Amniotic stem cell (primary cell): Measurements from ENCODE around the gene CEP350.
"Not testable (repeated sequence)": the region's sequence is repeated elsewhere in the genome, so short reads cannot be mapped to it uniquely, and the experiment has no call there.

ENCODE experiments used
- DNase-seq: peaks from one replicate; lab custom pipeline; 2025; lab: John Stamatoyannopoulos, UW

CEP350 gene

DNA sequence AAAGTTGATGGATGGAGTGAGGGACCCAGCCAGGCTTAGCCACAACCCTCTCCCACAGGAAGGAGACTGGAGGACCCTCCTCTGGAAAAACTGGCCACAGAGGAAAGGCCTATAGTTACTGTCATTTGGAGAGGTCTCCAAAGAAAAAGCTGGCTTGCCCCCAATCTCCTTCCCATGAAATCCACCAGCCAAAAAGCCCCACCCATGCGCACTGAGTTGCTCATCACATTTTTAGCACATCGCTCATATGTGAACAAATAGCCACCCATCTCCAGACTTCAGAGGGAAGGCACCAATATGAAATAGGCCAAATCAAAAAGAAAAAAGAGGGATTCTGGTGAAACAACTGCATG lies 163.1 kb downstream of the CEP350 start:
- peak; percentile 40 for DNase-seq

DNA sequence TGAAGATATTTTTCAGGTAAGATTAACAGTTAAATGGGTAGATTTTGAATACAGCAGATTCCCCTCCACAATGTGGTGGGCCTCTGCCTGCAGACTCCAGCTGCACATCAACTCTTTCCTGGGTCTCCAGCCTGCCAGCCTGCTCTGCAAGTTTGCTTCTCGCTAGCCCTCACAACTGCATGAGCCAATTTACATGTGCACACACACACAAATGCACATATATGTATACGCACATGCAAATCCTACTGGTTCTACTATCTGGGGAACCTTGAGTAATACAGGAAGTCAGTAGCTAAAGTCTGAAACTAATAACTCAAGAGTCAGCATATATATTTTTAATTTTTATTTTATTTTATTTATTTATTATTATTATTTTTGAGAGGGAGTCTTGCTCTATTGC lies 165.2 kb downstream of the CEP350 start:
- DNase-seq: no peak

DNA sequence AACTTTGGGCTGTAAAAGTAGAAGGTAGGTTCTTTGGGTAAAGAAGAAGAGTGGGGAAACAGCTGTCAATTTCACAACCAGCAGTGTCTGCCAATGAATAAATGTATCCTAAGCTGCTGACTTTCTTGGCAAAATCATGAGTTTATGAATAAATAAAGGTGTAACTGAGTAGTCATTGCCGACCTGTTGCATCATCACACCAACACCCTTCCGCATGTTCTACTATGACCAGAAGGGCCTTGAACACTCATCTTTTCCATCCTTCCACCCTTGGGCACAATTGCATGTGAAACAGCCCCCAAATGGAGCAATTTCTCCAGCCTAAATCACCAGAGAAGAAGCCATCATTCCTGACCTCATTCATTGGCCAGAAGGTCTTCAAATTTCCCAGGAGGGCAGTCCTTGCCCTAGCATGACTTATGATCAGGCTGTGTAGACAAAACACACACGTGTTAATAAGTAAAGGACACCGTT lies 168.9 kb downstream of the CEP350 start:
- no peak for DNase-seq

DNA sequence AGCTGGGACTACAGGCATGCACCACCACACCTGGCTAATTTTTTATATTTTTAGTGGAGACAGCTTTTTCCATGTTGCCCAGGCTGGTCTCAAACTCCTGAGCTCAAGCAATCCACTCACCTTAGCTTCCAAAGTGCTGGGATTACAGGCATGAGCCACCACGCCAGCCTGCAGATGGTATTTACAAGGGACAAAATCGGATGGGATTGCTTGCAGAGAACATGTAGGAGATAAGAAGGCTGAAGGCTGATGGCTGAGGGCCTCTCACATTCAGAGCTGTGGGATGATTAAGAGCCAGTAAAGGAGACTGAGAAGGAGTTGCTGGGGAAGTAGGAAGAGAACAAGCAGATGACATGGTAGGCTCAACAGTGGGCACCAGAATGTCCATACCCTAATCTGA lies 176.0 kb downstream of the CEP350 start:
- no peak for DNase-seq

DNA sequence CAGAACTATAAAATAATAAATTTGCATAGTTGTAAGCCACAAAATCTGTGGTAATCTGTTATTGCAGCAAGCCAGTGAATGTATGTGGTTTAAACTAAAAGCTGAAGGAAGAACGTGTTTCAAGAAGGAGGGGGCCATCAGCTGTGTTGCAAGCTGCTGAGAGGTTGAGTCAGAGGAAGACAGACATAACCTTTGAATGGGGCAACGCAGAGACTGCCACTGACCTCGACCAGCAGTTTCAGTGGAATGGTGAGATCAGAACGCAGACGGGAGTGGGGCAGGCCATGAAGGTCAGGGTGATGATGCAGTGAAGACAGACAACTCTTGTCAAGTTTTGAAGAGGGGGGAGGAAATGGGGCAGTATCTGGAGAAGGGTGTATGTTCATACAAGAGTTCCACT lies 176.9 kb downstream of the CEP350 start:
- DNase-seq: peak; percentile 34

DNA sequence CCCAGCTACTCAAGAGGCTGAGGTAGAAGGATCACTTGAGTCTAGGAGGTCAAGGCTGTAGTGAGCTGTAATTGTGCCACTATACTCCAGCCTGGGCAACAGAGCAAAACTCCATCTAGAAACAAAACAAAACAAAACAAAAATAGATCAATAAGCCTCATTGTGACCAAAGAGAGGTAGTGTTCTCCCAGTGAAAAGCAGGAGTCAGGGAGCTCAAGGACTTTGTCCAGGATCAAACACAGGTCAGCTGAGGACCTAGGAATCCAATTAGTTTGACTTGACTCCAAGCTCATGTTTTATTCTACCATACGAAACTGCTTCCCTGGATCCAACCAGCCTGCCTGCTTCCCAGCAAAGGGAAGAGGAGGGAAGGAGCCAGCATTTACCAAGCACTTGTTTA lies 178.6 kb downstream of the CEP350 start:
- DNase-seq: no peak

DNA sequence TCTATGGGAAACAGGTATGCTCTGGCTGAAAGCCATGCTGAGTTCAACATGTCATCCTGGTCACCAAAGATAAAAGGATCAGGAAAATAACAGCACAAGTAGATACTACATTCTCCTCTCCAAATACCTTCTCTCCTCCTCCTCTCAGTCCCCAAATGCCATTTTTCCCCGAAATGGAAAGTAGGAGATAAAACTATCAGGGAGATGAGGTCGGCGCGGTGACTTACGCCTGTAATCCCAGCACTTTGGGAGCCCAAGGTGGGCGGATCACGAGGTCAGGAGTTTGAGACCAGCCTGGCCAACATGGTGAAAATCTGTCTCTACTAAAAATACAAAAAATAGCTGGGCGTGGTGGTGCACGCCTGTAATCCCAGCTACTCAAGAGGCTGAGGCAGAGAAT lies 179.1 kb downstream of the CEP350 start:
- not testable (repeated sequence) for DNase-seq

DNA sequence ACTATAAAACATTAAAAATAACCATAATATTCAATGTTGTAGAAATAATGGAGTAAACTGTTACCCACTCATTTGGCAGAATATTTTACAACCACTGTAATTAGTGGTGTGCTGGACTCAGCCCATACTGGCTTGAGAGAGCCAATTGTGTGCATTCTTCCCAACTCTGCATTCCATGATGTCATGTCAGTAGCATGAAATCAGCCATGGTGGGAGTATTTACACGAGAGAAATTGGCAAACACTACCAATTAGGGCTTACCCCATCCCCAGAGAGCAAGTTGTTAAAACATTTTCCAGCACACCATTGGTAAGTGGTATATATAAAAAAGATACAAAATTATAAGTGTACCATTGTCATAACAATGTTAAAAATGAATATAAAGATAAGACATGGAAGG lies 180.9 kb downstream of the CEP350 start:
- DNase-seq: no peak

DNA sequence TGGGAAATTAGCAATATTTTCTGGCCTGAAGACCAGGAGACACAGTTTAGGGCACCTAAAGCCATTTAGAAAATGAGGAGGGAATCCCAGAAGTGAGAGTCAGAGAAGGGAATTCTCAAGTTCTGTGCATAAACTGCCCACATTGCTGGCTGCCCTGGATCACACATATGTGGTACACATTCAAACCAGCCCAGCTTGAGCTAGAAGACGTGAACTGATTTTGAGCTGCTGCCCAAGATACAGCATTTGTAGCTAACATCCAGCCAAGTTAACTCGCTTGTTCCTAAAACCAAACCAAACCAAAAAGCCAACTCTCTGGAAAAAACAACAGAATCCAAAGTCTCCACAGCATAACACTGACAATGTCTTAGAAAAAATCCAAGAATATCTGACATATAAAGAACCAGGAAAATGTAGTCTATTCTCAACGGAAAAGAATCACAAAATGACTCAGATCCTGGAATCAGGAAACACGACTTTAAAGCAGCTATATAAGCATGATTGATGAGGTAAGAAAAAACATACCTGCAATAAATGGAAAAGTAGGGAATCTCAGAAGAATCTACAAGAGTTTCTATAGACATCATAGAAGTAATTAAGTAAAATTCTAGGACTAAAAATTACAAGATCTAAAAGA lies 181.8 kb downstream of the CEP350 start:
- no peak for DNase-seq

DNA sequence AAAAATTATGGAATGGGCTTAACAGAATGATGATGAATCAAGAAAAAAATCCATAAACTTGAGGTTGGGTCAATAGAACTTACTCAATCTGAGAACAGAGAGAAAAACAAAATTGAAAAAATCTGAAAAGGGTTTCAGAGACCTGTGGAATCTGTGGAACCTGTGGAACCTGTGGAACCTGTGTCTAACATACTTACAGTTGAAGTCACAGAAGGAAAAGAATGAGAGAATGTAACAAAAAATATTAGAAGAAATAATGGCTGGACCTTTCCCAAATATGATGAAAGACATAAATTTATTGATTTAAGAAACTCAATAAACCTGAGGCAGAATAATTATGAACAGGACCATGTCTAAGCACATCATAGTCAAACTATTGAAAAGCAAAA lies 182.4 kb downstream of the CEP350 start:
- no peak for DNase-seq

DNA sequence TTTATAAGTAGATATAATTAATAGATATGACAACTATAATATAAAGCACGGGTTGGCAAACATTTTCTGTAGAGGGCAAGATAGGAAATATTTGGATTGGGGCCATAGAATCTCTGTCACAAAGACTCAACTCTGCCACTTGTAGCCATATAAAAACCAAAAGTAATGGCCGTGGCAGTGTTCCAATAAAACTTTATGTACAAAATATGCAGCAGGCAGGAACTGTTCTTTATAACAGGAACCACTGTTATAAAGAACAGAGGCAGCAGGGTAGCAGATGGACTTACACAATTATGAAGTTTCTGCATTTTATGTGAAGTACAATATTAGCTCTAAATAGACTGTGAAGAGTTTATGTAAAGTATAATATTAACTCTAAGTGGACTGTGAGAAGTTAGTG lies 183.2 kb downstream of the CEP350 start:
- no peak for DNase-seq

DNA sequence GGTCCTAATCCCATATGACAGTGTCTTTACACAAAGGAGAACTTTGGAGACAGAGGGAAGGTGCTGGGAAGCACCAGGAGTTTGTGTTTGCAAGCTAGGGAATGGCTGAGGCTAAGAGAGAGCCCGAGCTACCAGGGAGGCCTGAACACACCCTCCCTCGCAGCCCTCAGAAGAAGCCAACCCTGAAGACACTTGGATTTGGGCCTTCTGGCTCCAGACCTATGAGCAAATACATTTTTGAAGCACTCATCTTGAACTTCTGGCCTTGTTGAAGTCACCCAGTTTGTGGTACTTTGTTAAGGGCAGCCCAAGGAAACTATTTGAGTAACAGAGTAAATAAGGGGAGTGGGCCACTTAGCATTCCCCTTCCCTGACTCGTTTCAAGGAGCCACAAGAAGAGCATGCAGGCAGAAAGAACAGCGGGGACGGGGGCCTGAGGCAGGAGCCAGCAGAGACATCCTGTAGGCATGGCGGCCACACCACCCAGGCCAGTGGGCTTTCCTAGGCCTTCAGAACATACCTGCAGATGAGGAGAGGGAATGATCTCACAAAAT lies 186.8 kb downstream of the CEP350 start:
- DNase-seq: no peak

DNA sequence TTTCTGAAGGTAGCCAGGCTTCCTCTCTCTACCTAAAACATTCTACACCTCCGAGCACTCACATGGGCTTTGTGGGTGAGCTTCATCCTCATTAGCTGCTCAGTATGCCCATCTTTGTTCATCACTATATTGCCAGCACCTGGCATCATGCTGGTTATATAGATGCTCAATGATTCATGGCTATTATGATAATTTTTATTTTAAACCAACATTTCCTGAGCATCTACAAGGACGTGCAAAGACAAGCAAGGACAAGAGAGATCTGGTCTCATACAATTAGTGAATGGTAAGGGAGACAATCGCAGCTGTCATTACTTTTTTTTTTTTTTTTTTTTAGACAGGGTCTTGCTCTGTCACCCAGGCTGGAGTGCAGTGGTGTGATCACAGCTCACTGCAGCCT lies 188.7 kb downstream of the CEP350 start:
- DNase-seq: no peak

DNA sequence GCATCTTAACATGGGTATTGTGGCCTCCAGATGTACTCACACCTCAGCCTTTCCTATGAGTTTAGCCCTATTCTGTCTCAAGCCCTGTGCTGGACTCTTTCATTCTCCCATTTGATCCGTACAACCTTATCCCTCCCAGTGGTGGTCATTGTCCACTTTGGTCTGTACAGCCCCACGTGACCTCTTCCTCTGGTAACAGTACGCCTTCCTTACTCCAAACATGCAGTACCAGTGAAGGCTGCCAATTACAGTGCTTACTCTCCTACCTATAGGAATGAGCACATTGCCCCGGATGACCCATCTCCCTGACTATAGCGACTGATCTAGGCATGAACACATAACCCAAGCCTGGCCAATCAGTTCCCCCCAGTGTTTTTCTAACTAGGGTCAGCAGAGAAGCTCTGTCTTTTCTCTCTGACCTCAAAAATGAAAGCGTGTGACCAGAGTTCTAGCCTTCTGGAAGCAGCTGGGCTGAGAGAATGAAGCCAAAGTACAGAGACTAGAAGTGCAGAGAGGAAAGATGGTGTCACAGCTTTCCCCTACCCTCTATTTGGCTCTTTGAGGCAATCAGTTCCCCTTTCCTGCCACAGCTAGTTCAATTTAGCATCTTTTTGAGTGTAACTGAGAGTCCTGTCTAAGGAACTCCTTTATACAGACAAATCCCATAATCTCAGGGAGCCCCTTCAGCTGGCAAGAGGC lies 190.2 kb downstream of the CEP350 start:
- DNase-seq: no peak

DNA sequence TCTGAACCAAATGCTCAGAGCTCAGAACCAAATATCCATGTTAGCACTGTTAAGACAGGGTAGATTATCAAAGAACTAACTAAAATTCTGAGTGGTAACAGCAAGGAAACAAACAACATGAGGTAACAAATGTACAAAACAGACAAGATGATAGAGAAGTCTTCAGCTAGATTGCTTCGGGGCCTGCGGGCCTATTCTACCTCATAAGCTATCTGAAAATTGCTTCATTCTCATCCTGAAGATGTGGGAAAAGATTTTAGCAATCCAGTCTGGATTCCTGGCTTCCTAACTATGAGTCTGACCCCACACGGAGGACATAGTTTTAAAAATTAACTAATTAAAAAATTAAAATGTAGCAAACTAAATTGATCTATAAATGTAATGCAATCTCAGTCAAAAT lies 190.8 kb downstream of the CEP350 start:
- DNase-seq: no peak

DNA sequence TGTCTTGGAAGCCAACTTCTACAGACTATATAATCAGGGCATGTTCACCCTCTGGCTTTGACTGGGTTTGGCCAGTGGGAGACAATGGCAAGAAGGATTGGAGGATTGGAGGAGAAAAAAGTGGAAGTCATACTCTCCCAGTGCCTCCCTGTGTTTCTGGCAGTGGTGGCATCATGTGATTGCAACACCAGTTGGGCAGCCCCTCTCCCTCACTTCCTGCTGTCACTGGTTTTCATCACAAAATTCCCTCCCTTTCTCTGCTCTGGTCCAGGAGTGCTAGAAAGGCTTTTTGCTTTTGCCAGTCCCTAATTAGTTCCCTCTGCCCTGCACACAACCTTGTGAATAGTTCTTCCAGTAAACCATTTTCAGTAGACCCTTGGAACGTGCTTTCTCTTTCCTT lies 196.4 kb downstream of the CEP350 start:
- DNase-seq: no peak

DNA sequence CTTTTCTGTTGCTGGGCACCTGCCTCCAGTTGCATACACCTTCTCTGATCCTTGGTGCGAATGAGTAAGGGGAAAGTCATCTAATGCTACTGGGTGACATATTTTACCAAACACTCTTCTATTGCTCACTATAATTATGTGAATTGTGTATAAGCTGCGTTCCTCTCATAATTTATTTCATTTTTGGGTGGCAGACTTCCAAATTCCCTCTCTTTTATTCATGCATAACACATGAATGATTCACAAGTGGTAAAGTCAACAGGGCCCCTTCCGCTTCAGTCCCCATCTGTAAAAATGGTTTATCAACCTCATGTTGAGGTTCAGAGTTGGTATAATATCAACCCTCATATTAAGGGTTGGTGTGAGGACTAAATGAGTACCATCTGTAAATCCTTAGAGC lies 196.9 kb downstream of the CEP350 start:
- DNase-seq: peak; percentile 34

DNA sequence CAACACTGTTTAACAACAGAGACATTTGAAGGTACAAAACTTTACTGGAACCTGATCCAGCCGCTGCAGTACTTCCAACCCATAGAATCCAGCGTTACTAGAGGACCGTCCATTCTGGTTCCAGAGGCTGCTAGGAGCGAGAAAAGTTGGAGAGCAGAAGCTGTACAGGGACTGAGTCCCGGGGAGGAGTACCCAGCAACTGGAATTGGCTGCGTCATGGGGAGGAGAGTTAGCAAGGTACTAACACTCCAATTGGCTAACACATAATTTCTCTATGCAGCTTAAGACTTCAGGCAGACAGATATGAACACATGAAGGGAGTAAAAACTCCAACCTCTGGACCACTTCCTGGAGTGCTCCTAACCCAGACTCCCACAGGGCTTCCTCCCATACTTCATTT lies 198.0 kb downstream of the CEP350 start:
- no peak for DNase-seq

DNA sequence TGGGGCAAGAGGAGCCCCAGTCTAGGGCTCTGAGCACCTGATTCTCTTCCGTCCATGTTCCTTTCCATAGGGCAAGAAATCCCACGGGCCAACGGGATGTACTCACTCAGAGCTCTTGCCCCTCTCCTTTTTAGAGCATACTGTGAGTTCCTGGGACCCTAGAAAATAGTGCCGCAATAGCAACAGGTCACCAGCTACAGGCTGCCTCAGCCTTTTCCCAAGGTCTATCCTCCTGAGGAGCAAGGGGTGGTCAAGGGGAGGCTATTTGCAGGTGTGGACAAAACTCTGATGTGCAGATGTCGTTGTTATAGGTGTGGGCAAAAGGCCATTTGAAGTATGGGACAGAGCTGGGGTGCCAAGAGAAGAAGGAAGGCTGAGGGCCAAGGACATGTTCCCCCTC lies 198.4 kb downstream of the CEP350 start:
- DNase-seq: no peak

DNA sequence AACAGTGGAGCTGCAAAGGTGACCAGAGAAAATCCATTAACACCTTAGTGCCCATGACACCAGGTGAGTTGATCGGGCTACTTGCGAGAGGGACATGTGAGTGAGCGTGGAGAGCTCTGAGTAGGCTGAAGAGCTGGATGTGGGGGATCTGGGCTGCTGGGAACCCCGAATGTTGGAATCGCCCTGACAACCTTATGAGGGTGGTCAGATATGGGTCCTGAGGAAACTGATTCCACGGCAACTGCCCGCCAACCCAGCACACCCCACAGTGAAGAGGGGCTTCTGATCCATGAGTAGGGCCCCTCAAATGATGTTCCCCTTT lies 199.4 kb downstream of the CEP350 start:
- no peak for DNase-seq

DNA sequence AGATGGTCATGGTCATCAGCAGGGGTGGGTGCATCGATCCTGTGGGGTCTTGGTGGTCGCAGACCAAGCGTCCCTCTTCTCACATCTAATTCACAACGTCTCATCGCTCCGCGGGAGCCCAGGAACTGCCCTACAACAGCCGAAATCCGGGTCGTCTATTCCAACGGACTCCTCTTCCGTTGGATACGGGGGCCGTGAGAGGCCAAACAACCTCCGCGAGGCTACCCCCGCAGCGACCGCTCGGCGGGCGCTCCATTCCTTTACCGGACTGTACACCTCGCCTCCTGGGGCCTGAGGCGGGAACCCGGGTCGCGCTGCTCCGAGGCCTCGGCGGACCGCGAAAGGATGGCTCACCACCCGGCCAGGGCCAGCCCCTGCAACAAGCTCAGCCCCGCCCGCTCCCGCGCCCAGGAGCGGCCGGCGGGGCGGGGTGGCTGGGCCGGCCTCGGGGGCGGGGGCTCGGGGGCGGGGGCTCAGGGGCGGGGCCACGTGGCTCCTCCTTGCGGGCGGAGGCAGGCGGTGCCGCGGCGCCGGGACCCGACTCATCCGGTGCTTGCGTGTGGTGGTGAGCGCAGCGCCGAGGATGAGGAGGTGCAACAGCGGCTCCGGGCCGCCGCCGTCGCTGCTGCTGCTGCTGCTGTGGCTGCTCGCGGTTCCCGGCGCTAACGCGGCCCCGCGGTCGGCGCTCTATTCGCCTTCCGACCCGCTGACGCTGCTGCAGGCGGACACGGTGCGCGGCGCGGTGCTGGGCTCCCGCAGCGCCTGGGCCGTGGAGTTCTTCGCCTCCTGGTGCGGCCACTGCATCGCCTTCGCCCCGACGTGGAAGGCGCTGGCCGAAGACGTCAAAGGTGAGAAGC lies 199.9 kb downstream of the CEP350 start, which contains the start of gene QSOX1:
QSOX1 (plus strand) TSS at position 545 of the 857 bp plus-strand sequence; CDS start at position 584, 39 bp downstream.
- peak; percentile 78 for DNase-seq

DNA sequence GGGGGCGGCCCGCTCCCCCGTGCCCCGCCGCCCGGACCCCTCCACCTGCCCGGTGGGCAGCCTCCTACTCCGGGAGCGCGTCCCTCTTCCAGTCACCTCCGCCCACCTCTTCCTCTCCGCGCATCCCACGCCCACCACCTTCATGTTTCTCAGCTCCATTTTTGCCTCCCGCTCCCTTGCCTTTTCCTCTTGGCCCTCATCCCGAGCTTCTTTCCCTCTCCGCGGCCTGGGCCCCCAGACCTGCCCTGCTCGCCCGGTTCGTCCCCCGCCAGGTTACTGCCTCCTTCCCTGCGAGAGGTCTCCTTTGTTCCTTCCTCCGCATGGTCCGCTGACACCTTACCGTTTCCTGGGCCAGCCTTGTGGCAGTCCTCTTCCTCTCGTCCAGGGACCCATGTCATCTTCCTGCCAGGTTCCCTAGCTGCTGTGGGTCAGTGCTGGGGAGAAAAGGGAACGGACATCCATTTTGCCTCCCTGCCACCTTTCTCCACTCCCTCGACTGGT lies 200.6 kb downstream of the CEP350 start:
- DNase-seq: no peak

DNA sequence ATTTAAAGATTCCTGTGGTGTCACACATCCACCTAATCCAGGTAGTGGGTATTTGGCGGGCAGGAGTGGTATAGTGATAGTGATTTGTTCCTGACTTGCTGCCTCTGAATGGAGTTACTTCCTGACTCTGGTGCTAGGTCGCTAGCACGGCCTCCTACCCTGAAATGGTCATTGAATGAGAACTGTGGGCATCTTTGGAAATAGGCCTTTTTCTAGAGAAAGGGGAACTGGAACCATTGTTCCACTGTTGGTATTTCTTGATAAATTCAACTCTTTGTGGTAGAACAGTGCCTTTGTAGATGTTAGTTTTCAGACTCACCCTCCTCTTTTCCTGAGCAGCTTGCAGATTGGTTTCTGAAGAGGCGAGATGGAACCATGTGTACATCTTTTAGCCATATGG lies 201.6 kb downstream of the CEP350 start:
- DNase-seq: no peak
